Prostate gland (tissue), 2 donors: ENCODE data around the gene SIPA1L3. TPM values are rescaled to one million over a fixed set of nuclear protein-coding genes. Genes with fewer than 3 reads are reported as not detected.

Source experiments
- DNase-seq: peaks from one replicate; pipeline ENCODE4 v3.0.0-alpha.2; 2019; ENCODE audit warnings: low spot score
- H3K27ac ChIP-seq, 2 donors: fragments of 200-600 bp; sonication (generic); 2 replicates each; pipeline ENCODE4 v1.5.1; 2017 to 2019
- H3K27me3 ChIP-seq: fragments of 200-600 bp; sonication (generic); replicated peaks from 2 replicates; pipeline ENCODE4 v1.5.1; 2019; ENCODE audit not compliant: insufficient read depth
- H3K36me3 ChIP-seq, 2 donors: fragments of 200-600 bp; sonication (generic); 1 replicate in 1 of 2; 2 replicates in 1 of 2; pipeline versions ENCODE4 v1.5.1 to v1.8.1; 2017 to 2019
- H3K4me1 ChIP-seq: fragments of 200-600 bp; sonication (generic); replicated peaks from 2 replicates; pipeline ENCODE4 v1.5.1; 2019
- H3K4me3 ChIP-seq, 2 donors: fragments of 200-600 bp; sonication (generic); 2 replicates each; pipeline ENCODE4 v1.5.1; 2017 to 2019
- H3K9me3 ChIP-seq: fragments of 200-600 bp; sonication (generic); 2 replicates; pipeline ENCODE4 v1.5.1; 2017
- CTCF ChIP-seq, 4 experiments: fragments of 200-600 bp in 2 of 4; fragments of 450-650 bp in 2 of 4; sonication (generic) in 2 of 4; IDR thresholded peaks; 1 replicate in 3 of 4; 2 replicates in 1 of 4; pipeline ENCODE4 v1.5.1; 2016 to 2019; ENCODE audit warnings: antibody characterized with exemption in 4 of 4, mild to moderate bottlenecking in 2 of 4, moderate library complexity in 2 of 4
- POLR2A ChIP-seq: fragments of 450-650 bp; IDR thresholded peaks from one replicate; pipeline ENCODE4 v1.6.1; 2016; ENCODE audit warnings: antibody characterized with exemption, mild to moderate bottlenecking
- POLR2AphosphoS5 ChIP-seq: sonication (generic); formaldehyde crosslinking; IDR thresholded peaks from one replicate; pipeline ENCODE4 v1.6.1; 2017; ENCODE audit warnings: antibody characterized with exemption
- WGBS: methylation state at CpG from one replicate; pipeline ENCODE4 v1.1.5; 2018; 5-methylcytosine and 5-hydroxymethylcytosine counted together
- intact Hi-C: fragments of 100-400 bp; cut with DNase I; formaldehyde crosslinking; loops from one replicate; pipeline ENCODE4 v1.14.2; 2022
- small RNA-seq, 2 donors: library from RNA; depleted of rRNA; stranded (forward); fragments of <200 nt; gene quantifications; one replicate each; pipeline ENCODE3, GENCODE V24; 2016
- total RNA-seq, 2 donors: library from RNA; depleted of rRNA; stranded (reverse); fragments of >200 nt; gene quantifications; one replicate each; pipeline ENCODE4 v1.1.0, GENCODE V29; 2016

The SIPA1L3 gene
- total RNA-seq, 2 donors from 2014 or later = 48.8 to 63.5 TPM

GRCh38 chr19:38253788-38254187 lies 346.8 kb downstream of the SIPA1L3 start:
- peak overlapping the region; percentile 79 to 89 for H3K27ac ChIP-seq
- no peak for TF ChIP-seq POLR2A
- DNase-seq = no peak
- WGBS = 79% methylated on average over 5 of the region's 5 CpGs
- intact Hi-C loops = loop anchor here (5.0 kb wide), 1 partner anchor 64 kb away; the partner anchor contains the start of genes KCNK6 and YIF1B
- H3K36me3 ChIP-seq = no peaks in the 10 kb centered on the region
- H3K27me3 ChIP-seq = no peaks in the 10 kb centered on the region
- no peaks in the 10 kb centered on the region for H3K9me3 ChIP-seq
- no peaks in the 10 kb centered on the region for H3K4me1 ChIP-seq
- no peak overlapping the region for H3K4me3 ChIP-seq

DNA sequence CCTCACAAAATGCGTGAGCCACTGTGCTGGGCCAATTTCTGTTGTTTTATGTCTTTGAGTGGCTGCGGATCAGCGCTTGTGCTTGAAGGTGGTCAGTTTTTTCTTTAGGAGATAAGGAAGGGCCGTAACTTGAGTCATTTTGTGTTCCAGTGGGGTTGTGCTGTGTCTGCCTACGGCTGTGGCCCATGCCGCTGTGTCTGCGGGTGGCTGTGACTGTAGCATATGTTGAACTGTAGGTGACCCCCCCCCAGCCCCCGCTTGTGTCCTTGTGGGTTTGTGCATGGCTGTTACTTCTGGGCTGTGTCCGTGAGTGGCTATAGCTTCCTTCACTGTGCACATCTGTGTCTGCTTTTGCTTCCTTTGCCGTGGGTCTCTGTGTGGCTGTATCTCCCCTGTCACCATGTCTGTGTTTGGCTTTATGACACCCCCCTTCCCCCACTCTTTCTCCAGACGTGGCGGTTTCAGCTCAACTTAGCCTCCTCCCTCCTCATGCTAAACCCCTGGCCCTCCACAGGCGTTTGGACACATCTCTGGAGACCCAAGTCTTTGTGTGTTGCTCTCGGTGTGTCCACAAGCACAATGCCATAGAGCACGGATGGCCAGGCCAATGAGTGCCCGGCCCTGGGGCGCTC lies 348.5 kb downstream of the SIPA1L3 start:
- Histone ChIP-seq H3K27ac (peak overlapping the region; percentile 43 to 47), H3K36me3 (no peaks in the 10 kb centered on the region), H3K4me3 (peak overlapping the region; percentile 30 to 39), H3K27me3 (no peaks in the 10 kb centered on the region), H3K9me3 (no peaks in the 10 kb centered on the region), H3K4me1 (no peaks in the 10 kb centered on the region)
- intact Hi-C loops = no loop called here
- no peak for TF ChIP-seq POLR2A
- TF ChIP-seq POLR2AphosphoS5 = no peak
- no peak for TF ChIP-seq CTCF (IDR thresholded peaks at IDR 0.05)
- DNase-seq = no peak
- WGBS = 67% methylated on average over 15 of the region's 17 CpGs

Small RNA genes within 50 kb of the gene (small RNA-seq; reads per million reads assigned to genes)
- gene RN7SL663P = 0 reads per million in 2 donors

Other genes starting within 250 kb of the SIPA1L3 start
- gene ZNF607, start 187.4 kb upstream of the SIPA1L3 start, total RNA-seq = 1 to 10 TPM; 5.6 to 6.5 TPM
- gene ZNF573, start 127.6 kb upstream of the SIPA1L3 start, total RNA-seq = 1 to 10 TPM; 5.9 to 8.4 TPM
- gene WDR87, start 614 bp upstream of the SIPA1L3 start, total RNA-seq = 1 to 10 TPM in 1 of 2 donors, not detected in 1; 2.0 TPM